LNCAP (cell line): ENCODE results near the gene NANOGP8.

Experiments used
- TF ChIP-seq, protein P1 (sequence below): fragments of 450-650 bp; IDR thresholded peaks from 2 replicates; pipeline ENCODE4 v1.5.1; 2017; ENCODE audit warnings: mild to moderate bottlenecking

The NANOGP8 gene

GRCh38 chr15:35061825-35062737, 23.0 kb downstream of the NANOGP8 start:
- TF ChIP-seq, protein P1, sequence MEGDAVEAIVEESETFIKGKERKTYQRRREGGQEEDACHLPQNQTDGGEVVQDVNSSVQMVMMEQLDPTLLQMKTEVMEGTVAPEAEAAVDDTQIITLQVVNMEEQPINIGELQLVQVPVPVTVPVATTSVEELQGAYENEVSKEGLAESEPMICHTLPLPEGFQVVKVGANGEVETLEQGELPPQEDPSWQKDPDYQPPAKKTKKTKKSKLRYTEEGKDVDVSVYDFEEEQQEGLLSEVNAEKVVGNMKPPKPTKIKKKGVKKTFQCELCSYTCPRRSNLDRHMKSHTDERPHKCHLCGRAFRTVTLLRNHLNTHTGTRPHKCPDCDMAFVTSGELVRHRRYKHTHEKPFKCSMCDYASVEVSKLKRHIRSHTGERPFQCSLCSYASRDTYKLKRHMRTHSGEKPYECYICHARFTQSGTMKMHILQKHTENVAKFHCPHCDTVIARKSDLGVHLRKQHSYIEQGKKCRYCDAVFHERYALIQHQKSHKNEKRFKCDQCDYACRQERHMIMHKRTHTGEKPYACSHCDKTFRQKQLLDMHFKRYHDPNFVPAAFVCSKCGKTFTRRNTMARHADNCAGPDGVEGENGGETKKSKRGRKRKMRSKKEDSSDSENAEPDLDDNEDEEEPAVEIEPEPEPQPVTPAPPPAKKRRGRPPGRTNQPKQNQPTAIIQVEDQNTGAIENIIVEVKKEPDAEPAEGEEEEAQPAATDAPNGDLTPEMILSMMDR: no peak

DNA sequence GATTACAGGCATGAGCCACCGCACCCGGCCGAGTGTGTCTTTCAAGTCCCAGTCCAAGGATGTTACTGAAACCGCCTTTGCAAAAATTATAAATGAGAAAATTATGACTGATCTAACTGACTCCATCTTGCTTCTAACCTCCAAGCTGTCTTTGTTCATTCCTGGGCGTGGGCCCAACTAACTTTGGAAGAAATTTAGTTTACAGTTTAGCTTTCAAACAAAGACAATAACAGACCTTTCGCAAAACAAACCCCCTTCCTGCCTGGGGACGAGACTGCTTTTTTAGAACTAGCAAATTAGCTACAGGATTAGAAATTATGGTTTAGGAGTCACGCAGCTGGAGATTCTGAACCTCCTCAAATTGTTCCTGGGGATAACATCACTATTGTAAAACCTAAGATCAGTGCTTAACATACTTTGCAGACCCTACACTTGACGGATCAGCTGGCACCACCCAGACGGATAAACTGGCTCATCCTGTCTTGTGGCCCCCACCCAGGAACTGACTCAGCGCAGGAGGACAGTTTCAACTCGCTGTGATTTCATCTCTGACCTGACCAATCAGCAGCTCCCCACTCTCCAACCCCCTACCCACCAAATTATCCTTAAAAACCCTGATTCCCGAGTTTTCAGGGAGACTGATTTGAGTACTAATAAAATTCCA, 23.8 kb downstream of the NANOGP8 start:
- TF ChIP-seq, protein P1: no peak

DNA sequence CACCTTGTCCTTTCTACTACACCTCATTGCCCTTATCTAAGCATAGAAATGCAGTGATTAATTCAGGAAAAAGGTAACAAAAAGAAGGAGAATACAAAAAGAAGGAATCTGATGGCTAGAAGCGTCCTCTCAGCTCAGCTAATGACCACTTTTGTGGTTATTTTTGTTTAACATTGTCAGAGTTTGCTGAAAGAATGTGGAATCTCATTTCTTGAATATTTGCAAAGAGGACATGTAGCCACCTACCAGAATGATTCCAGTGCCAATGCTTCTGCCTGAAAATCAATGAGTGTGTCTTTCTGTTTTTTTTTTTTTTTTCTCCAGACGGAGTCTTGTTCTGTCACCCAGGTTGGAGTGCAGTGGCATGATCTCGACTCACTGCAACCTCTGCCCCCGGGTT, 24.5 kb downstream of the NANOGP8 start:
- TF ChIP-seq, protein P1: no peak

GRCh38 chr15:35058534-35059054, 26.5 kb downstream of the NANOGP8 start:
- TF ChIP-seq, protein P1: no peak

- TF ChIP-seq, protein P1: no peak
Observed at GRCh38 chr15:35055416-35056105, 29.5 kb downstream of the NANOGP8 start.

DNA sequence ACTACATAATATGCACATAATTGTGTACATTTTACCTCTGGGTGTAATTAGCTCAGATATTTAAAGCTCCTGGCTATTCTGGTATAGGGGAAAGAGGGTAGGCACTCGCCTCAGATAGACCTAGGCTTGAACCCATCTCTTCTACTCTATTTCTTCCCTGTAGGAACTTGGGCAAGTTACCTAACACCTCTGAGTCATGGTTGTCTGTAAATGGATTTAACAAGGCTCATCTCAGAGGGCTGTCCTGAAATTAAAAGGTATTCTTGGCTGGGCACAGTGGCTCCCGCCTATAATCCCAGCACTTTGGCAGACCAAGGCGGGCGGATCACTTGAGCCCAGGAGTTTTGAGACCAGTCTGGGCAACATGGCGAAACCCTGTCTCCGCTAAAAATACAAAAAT, 30.7 kb downstream of the NANOGP8 start:
- TF ChIP-seq, protein P1: no peak

DNA sequence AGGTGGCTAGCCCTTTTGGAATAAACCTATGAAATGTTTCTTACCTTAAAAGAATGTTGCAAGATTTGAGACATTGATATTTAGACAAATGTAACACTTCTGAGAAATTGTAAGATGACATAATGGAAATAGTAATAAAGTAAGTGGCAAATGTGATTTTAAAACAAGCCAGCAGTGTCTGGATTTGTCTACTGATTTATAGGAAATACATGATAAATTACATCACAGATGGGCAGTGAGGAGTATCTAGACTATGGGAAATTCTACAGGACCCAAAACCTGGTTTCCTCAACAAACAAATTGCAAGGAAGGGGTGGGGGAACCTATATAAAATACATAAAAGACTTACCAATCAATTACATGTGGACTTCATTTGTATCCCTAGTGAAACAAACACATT, 37.1 kb downstream of the NANOGP8 start:
- TF ChIP-seq, protein P1: no peak
